DMS 273 treated with DMSO at 0.1 percent for 48 hours (cell line): Measurements from ENCODE around the gene NSMCE4A.
"Not testable (repeated sequence)": the region's sequence is repeated elsewhere in the genome, so short reads cannot be mapped to it uniquely, and the experiment has no call there.

Experiments
- DNase-seq: peaks from one replicate; lab custom pipeline; 2025; lab: John Stamatoyannopoulos, UW

NSMCE4A gene

DNA sequence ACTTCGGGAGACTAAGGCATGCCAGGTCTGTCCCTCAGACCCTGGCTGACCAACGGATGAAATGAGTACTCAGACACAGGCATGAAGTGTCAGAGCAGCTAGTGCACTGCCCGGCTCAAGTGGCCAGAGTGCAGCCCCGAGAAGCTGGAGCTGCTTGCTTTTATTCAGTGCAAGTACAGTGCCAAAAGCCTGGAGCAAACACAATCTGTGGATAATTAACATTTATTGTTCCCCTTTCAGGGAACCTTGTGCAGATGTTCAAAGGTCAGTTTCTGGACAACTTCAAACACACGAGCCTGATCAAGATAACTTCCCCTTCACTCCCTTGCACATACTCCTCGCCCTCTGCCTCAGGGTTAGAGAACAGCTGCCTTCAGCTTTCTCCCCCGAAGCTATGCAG, 39.3 kb downstream of the NSMCE4A start:
- no peak for DNase-seq

DNA sequence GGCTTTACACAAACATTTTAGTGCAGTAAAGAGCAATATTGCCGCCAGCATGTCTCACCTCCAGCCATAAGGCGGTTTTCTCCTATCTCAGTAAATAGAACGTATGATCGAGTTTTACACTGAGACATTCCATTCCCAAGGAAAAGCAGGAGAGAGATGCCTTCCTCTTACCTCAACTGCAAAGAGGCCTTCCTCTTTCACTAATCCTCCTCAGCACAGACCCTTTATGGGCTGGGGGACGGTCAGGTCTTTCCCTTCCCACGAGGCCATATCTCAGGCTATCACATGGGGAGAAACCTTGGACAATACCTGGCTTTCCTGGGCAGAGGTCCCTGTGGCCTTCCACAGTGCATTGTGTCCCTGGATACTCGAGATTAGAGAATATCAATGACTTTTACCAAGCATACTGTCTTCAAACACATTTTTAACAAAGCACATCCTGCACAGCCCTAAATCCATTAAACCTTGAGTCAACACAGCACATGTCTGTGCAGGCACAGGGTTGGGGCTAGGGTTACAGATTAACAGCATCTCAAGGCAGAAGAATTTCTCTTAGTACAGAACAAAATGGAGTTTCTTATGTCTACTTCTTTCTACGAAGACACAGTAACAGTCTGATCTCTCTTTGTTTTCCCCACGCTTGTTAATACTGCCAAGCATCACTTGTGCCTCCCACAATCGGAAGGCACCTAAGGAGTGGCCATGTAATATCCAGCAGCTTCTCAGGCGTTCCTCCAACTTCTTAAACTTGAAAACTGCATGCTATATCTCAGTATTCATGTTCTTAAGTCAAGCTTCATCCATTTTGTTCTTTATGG, 44.5 kb downstream of the NSMCE4A start:
- not testable (repeated sequence) for DNase-seq

DNA sequence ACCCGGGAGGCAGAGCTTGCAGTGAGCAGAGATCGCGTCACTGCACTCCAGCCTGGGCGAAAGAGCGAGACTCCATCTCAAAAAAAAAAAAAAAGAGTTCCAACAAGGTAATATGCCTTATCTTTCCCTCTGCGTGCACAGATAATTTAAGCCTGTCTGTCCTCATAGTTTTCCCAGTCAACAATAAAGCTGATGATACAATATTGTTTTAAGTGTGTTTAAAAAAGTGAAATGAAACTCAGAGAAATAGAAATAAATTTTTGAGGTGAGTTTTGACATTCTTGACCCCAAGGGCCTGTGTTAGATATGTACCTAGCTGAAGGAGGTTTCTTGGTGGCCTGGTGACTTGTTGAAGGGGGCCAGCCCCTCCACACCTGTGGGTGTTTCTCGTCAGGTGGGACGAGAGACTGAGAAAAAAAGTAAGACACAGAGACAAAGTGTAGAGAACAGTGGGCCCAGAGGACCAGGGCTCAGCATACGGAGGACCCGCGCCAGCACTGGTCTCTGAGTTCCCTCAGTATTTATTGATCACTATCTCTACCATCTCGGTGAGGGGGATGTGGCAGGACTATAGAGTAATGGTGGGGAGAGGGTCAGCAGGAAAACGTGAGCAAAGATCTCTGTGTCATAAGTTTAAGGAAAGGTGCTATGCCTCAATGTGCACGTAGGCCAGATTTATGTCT, 45.3 kb downstream of the NSMCE4A start:
- not testable (repeated sequence) for DNase-seq

DNA sequence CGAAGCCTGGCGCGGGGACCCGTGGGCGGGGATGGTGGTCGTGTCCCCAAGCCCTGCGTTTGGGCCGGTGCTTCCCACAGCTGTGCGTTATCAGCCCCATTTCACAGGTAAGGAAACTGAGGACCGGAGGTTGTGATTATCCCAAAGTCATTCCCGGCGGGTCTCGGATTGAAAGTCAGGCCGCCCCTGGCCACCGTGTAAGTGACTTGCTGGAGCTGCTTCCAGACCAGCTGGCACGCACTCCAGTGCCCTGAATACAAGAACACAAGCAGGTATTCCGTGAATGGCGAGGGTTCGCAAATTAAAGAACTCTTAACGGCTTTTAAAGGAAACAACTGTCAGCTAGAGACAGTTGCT, 46.5 kb downstream of the NSMCE4A start:
- DNase-seq = no peak

DNA sequence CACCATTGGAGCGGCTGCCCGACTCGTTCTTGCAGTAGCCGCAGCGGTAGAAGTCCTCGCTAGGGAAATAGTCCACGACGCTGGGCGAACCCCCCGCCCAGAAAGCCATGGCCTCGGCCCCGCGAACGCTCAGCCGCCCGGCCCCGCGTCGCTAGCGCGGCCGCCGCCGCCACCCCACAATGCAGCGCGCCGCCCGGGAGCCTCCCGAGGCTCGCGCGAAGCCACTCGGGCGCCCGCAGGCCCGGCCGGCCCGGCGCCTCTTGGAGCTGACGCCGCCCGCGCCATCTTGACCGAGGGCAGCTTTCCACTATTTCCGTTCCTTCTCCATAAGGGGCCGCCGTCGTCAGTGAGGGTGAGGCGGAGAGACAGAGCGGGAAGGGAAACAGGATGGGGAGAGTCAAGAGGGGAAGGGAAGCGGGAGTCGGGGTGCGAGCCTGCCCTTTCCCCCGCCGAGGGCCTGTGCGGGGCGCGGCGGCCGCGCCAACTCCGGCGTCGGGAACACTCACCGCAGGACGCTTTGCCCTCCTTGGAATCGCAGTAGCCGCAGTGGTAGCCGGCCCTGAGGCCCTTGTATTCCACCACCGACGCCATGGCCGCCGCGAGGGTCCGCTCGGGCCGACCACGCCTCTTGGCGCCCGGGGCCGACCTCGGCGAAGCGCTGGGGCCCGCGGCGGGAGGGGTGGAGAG, 47.0 kb downstream of the NSMCE4A start, which contains the start of gene ATE1:
Gene ATE1, minus strand, starts transcription at position 191 of the 687 bp plus-strand sequence. Its CDS starts 82 bp downstream, at position 109.
- peak; percentile 54 for DNase-seq

DNA sequence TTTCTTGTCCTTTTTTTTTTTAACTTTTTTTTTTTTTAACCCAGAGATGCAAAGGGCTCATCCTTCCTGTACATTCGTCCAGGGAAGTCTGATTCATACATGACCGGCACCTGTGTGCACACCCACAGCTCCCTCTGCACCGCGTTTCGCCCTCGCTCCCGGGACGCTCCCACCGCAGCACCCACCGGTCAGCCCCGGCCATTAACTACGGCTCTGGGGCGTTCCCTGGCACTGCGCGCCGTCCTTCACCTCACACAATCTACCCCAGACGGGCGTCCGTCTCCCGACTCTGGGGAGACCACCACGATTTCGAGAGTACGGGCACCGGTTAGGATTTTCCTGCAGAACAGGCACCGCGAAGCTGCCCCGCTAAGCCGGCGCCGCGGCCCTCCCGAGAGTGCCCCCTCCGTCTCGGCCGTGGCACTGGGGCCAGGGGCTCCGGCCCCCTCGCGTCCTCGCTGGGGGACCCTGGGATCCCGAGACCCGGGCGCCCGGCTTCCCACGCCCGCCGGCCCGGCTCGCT, 47.6 kb downstream of the NSMCE4A start:
- DNase-seq = no peak

DNA sequence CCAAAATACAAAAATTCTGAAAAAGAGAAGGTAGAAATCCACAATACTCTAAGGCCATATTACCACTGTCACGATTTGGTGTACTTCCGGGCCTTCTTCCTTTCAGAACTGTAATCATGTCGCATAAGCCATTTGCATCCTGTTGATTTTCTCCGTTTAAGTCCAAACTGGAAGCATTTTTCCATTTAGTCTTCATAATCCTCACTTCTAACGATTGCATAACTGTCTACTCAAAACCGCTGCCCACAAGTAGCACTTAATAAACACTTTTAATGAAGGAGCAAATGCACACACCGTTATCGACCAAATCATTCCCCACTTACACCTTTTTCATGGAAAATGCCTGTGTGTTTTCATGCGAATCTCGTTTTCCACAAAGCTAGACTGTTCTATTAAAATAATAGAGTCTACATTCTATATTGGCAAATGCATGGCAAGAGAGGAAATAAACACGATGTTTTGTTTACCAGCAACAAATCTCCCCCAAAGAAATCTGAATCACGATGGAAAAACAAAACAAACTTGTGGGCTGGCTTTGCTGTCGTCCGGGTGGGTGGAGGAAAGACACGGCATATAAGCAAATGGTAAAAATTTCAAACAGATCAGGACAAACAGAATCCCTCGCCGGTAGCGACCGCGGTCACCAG, 48.2 kb downstream of the NSMCE4A start:
- no peak for DNase-seq

DNA sequence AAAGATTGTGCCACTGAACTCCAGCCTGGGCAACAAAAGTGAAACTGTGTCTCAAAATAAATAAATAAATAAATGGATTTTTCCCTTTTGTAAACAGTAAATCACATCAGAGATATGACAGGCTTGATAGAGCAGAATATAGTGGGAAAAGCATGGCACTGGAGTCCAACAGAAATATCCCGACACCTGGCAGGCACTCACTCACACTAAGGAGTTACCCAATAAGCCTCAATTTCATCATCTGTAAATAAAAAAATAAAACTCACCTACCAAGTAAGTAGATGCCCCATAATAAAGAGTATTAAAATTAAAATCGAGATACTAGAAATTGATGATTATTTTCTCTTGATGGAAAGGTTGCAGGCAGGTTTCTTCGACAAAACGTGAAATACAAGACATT, 48.9 kb downstream of the NSMCE4A start:
- no peak for DNase-seq

DNA sequence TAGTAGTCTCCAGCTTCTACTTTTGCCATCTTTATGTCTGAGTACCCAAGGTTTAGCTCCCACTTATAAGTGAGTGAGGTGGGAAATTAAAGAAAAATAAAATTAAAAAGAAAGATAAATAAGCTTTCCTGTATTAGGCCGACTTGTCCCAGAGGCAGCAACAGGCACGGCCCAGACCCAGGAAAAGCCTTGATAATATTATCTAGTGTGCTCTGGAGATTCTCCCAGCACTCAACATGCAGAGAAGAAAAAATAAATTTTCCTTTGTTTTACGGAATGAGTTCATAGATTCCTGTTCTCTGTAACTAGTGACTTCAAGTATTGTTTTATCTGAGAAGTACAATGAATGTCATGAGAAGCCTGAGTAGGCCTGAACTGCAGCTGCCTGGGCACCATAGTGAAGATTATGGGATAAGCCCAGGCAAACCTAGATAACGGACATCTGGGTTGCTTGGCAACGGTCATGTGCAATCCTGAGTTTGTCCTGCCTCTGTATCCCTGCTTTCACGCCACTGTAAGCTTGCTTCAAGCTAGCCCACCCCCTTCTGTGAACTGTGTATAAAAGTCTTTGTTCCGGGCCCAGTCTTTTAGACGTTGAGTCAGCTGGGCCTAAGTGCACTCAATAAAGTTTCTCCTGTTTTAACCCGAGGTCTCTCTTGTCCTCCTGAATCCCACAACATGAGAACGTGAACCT, 53.6 kb downstream of the NSMCE4A start:
- DNase-seq = no peak

DNA sequence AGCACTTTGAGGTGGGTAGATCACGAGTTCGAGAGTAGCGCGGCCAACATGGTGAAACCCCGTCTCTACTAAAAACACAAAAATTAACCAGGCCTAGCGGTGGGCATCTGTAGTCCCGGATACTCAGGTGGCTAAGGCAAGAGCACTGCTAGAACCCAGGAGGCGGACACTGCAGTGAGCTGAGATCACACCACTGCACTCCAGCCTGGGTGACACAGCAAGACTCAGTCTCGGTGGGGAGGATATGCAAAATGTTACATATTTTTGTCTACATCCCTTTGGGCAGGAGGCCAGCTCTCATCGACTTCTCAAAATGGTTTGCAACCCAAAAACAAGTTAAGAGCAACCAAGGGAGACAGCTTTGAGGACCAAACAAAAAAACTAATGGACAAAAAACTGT, 55.4 kb downstream of the NSMCE4A start:
- no peak for DNase-seq

DNA sequence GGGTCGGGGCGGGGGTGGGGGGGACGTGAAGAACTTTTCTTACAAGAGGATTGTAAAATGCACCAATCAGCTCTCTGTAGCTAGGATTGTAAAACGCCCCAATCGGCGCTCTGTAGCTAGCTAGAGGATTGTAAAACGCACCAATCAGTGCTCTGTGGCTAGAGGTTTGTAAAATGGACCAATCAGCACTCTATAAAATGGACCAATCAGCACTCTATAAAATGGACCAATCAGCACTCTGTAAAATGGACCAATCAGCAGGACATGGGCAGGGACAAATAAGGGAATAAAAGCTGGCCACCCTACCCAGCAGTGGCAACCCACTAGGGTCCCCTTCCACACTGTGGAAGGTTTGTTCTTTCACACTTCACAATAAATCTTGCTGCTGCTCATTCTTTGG, 56.2 kb downstream of the NSMCE4A start:
- not testable (repeated sequence) for DNase-seq

DNA sequence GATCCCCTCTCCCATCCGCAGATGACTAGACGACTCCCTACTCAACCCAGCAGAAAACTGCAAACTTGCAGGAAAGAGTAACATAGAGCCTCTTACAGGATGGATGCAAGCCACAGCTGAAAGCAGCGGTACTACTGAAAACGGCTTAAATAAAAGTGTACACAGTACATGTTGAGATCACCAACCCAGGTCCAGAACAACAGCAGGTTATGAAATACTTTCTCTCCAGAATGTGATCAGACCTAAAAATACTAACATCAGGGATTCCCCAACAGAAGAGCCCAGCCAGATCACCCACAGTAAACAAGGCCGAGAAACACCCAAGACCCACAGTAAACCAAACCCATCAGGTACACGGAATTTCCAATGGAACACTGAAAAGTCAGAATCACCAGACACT, 60.4 kb downstream of the NSMCE4A start:
- DNase-seq = no peak

DNA sequence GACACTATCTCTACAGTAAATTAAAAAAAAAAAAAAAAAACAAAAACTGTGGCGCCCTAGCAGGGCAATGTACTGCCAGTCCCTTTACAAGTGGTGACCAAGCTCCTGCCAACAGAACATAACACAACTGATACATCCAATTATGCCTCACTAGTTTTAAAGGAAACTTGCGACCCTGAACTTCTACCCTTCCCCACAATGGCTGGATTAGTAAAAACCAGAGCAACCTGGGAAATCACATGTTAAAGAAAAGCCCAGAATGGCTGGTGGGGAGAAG, 63.7 kb downstream of the NSMCE4A start:
- no peak for DNase-seq

DNA sequence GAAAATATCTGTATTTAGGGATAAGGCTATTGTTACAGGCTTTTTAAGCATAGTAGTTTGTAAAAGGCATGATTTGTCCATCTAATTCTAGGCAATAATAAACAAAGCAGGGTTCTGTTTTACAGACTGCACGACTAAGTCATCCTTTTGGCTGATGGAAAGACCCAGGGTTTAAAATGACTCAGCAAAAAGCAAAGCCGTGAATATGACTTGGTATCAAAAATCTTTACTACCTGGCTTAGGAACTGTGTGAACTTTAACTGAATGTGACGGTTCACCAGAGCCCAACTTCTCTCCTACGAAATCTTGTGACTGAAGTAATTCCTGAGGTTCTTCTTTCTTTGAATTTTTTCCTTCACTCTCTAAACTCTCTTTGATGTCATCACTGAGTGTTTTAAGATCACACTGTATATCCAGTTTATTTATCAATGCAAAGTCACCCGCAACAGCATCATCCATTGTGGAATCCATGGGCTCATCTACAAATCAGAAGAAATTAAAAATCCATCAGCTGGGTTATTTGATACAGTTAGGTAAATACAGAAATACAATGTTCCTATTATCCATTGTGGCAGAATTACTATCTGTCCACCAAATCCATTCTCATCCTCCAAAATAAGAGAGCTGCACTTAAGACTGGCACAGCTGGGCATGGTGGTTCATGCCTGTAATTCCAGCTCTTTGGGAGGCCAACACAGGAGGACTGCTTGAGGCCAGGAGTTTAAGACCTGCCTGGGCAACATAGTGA, 64.2 kb downstream of the NSMCE4A start:
- DNase-seq = no peak
